SK-N-SH treated with all-trans-retinoic acid at 6 μM for 48 hours (cell line): ENCODE data around the gene ACTL8.

Source experiments
- ATAC-seq: fragments of 200-7000 bp; cut with Tn5 transposase; 3 replicates; pipeline ENCODE4 v1.9.1; 2020; ENCODE audit warnings: mild to moderate bottlenecking, moderate library complexity
- ARNTL ChIP-seq: fragments of 450-650 bp; formaldehyde crosslinking; IDR thresholded peaks from 2 replicates; pipeline ENCODE4 v1.5.0; 2020; ENCODE audit warnings: low read depth, mild to moderate bottlenecking, moderate library complexity, borderline replicate concordance
- BACH2 ChIP-seq: fragments of 250-450 bp; sonication (Bioruptor Pico); IDR thresholded peaks from 2 replicates; pipeline ENCODE4 v1.9.0; 2021; ENCODE audit warnings: mild to moderate bottlenecking, borderline replicate concordance
- CREB5 ChIP-seq: fragments of 250-450 bp; sonication (Bioruptor Pico); IDR thresholded peaks from 2 replicates; pipeline ENCODE4 v1.5.1; 2020; ENCODE audit warnings: low read depth, mild to moderate bottlenecking, moderate library complexity
- CSDC2 ChIP-seq: fragments of 250-450 bp; sonication (Bioruptor Pico); IDR thresholded peaks from 2 replicates; pipeline ENCODE4 v1.5.0; 2020; ENCODE audit warnings: mild to moderate bottlenecking, moderate library complexity
- CSRNP3 ChIP-seq: fragments of 250-450 bp; sonication (Bioruptor Pico); IDR thresholded peaks from 2 replicates; pipeline ENCODE4 v1.5.1; 2021; ENCODE audit warnings: mild to moderate bottlenecking, moderate library complexity
- ESRRG ChIP-seq: fragments of 250-450 bp; sonication (Bioruptor Pico); IDR thresholded peaks from 2 replicates; pipeline ENCODE4 v1.6.1; 2021; ENCODE audit warnings: mild to moderate bottlenecking
- GLIS3 ChIP-seq: fragments of 250-450 bp; sonication (Bioruptor Pico); IDR thresholded peaks from 2 replicates; pipeline ENCODE4 v1.5.0; 2020; ENCODE audit warnings: mild to moderate bottlenecking, moderate library complexity
- ISL1 ChIP-seq: fragments of 250-450 bp; sonication (Bioruptor Pico); IDR thresholded peaks from 2 replicates; pipeline ENCODE4 v2.1.2; 2022; ENCODE audit warnings: mild to moderate bottlenecking, moderate library complexity
- OSR1 ChIP-seq: fragments of 250-450 bp; sonication (Bioruptor Pico); IDR thresholded peaks from 2 replicates; pipeline ENCODE4 v1.8.0; 2022; ENCODE audit warnings: moderate library complexity, mild to moderate bottlenecking, inconsistent platforms
- PATZ1 ChIP-seq: fragments of 250-450 bp; sonication (Bioruptor Pico); IDR thresholded peaks from 2 replicates; pipeline ENCODE4 v1.8.0; 2020; ENCODE audit warnings: mild to moderate bottlenecking, moderate library complexity, borderline replicate concordance
- POU6F1 ChIP-seq: fragments of 250-450 bp; sonication (Bioruptor Pico); IDR thresholded peaks from 2 replicates; pipeline ENCODE4 v1.8.0; 2021; ENCODE audit warnings: low read depth, mild to moderate bottlenecking, moderate library complexity, borderline replicate concordance
- PPARA ChIP-seq: fragments of 250-450 bp; sonication (Bioruptor Pico); IDR thresholded peaks from 2 replicates; pipeline ENCODE4 v1.5.0; 2020; ENCODE audit warnings: mild to moderate bottlenecking, borderline replicate concordance
- SNAI2 ChIP-seq: fragments of 250-450 bp; sonication (Bioruptor Pico); IDR thresholded peaks from 2 replicates; pipeline ENCODE4 v1.5.0; 2020; ENCODE audit warnings: mild to moderate bottlenecking, moderate library complexity
- TCF4 ChIP-seq: fragments of 250-450 bp; sonication (Bioruptor Pico); IDR thresholded peaks from 2 replicates; pipeline ENCODE4 v1.8.0; 2021; ENCODE audit warnings: mild to moderate bottlenecking, moderate library complexity, borderline replicate concordance
- TOX ChIP-seq: fragments of 250-450 bp; sonication (Bioruptor Pico); IDR thresholded peaks from 2 replicates; pipeline ENCODE4 v1.8.0; 2021; ENCODE audit warnings: mild to moderate bottlenecking, moderate library complexity, borderline replicate concordance
- TSHZ2 ChIP-seq: fragments of 250-450 bp; sonication (Bioruptor Pico); IDR thresholded peaks from 2 replicates; pipeline ENCODE4 v1.5.0; 2020; ENCODE audit warnings: mild to moderate bottlenecking, moderate library complexity
- ZC3H10 ChIP-seq: fragments of 250-450 bp; sonication (Bioruptor Pico); IDR thresholded peaks from 2 replicates; pipeline ENCODE4 v1.5.1; 2021; ENCODE audit warnings: mild to moderate bottlenecking, moderate library complexity
- ZFP3 ChIP-seq: fragments of 250-450 bp; sonication (Bioruptor Pico); IDR thresholded peaks from 2 replicates; pipeline ENCODE4 v1.5.0; 2020; ENCODE audit warnings: mild to moderate bottlenecking, moderate library complexity
- ZFP30 ChIP-seq: fragments of 450-650 bp; formaldehyde crosslinking; IDR thresholded peaks from 2 replicates; pipeline ENCODE4 v1.5.0; 2022; ENCODE audit warnings: mild to moderate bottlenecking, moderate library complexity
- ZNF565 ChIP-seq: fragments of 450-650 bp; formaldehyde crosslinking; conservative IDR thresholded peaks from 2 replicates; pipeline ENCODE4 v1.5.0; 2020; ENCODE audit warnings: low read depth, mild to moderate bottlenecking, moderate library complexity
- ZNF8 ChIP-seq: fragments of 450-650 bp; formaldehyde crosslinking; IDR thresholded peaks from 2 replicates; pipeline ENCODE4 v1.5.0; 2020; ENCODE audit warnings: mild to moderate bottlenecking, moderate library complexity

The ACTL8 gene

GRCh38 chr1:17762313-17762712 is 7.2 kb downstream of the ACTL8 start:
- no peak for TF ChIP-seq TSHZ2
- TF ChIP-seq ZNF565: no peak
- TF ChIP-seq GLIS3 (CRISPR knock-in tag): no peak
- TF ChIP-seq ZFP30 (CRISPR knock-in tag): no peak
- no peak for TF ChIP-seq ZFP3 (CRISPR knock-in tag)
- TF ChIP-seq ARNTL (CRISPR knock-in tag): no peak
- TF ChIP-seq CREB5 (CRISPR knock-in tag): no peak
- TF ChIP-seq PATZ1: no peak
- no peak for TF ChIP-seq TCF4 (CRISPR knock-in tag)
- no peak for TF ChIP-seq ISL1 (CRISPR knock-in tag)
- no peak for TF ChIP-seq POU6F1 (CRISPR knock-in tag)
- no peak for TF ChIP-seq CSRNP3
- no peak for TF ChIP-seq ESRRG (CRISPR knock-in tag)
- TF ChIP-seq PPARA (CRISPR knock-in tag): no peak
- no peak for ATAC-seq

GRCh38 chr1:17763417-17763816 is 8.3 kb downstream of the ACTL8 start:
- no peak for TF ChIP-seq CREB5 (CRISPR knock-in tag)
- no peak for TF ChIP-seq TSHZ2
- no peak for TF ChIP-seq ZC3H10 (CRISPR knock-in tag)
- no peak for TF ChIP-seq ESRRG (CRISPR knock-in tag)
- no peak for TF ChIP-seq TOX
- no peak for ATAC-seq

- TF ChIP-seq SNAI2 (CRISPR knock-in tag): no peak
- no peak for TF ChIP-seq OSR1 (CRISPR knock-in tag)
- no peak for TF ChIP-seq ZNF8 (CRISPR knock-in tag)
- TF ChIP-seq TSHZ2: no peak
- TF ChIP-seq ZC3H10 (CRISPR knock-in tag): no peak
- no peak for TF ChIP-seq BACH2 (CRISPR knock-in tag)
- TF ChIP-seq ESRRG (CRISPR knock-in tag): no peak
- TF ChIP-seq TCF4 (CRISPR knock-in tag): no peak
- TF ChIP-seq PPARA (CRISPR knock-in tag): no peak
- no peak for TF ChIP-seq ZFP30 (CRISPR knock-in tag)
- no peak for TF ChIP-seq ZNF565
- no peak for TF ChIP-seq CSDC2
- ATAC-seq: no peak
Observed at GRCh38 chr1:17763995-17764394, 8.9 kb downstream of the ACTL8 start.
